ENCODE data around the gene LIN54.

DNA sequence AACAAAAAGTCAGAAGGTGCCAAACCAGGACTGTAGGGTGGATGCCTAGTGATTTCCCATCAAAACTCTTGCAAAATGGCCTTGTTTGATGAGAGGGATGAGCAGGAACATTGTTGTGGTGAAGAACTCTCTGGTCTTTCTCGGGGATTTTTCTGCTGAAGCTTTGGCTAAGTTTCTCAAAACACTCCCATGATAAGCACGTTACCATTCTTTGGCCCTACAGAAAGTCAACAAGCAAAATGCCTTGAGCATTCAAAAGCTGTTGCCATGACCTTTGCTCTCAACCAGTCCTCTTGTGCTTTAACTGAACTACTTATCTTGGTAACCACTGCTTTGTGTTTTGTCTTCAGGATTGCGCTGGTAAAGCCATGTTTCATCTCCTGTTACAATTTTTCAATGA, 116.7 kb downstream of the LIN54 start:
- TF ChIP-seq, protein P1, sequence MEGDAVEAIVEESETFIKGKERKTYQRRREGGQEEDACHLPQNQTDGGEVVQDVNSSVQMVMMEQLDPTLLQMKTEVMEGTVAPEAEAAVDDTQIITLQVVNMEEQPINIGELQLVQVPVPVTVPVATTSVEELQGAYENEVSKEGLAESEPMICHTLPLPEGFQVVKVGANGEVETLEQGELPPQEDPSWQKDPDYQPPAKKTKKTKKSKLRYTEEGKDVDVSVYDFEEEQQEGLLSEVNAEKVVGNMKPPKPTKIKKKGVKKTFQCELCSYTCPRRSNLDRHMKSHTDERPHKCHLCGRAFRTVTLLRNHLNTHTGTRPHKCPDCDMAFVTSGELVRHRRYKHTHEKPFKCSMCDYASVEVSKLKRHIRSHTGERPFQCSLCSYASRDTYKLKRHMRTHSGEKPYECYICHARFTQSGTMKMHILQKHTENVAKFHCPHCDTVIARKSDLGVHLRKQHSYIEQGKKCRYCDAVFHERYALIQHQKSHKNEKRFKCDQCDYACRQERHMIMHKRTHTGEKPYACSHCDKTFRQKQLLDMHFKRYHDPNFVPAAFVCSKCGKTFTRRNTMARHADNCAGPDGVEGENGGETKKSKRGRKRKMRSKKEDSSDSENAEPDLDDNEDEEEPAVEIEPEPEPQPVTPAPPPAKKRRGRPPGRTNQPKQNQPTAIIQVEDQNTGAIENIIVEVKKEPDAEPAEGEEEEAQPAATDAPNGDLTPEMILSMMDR (IDR thresholded peaks at IDR 0.05): no peak
- TF ChIP-seq POLR2AphosphoS5 (IDR thresholded peaks at IDR 0.05; ENCODE audit: low read depth, low read length) (no peak), REST (IDR thresholded peaks at IDR 0.05; ENCODE audit: insufficient read depth in 1 of 2, low read depth in 2 of 2, low read length in 1 of 2) (no peak)
